GM19025 (cell line): ENCODE data around the gene SLC2A11.

ENCODE experiments used
- ATAC-seq: cut with Tn5 transposase; IDR thresholded peaks from one replicate; pipeline ENCODE4 v1.9.1; 2021; ENCODE audit warnings: mild to moderate bottlenecking, low read depth, moderate library complexity; ENCODE audit not compliant: unreplicated experiment

The SLC2A11 gene

GRCh38 chr22:23831781-23832180 is 25.9 kb upstream of the SLC2A11 start:
- no peak for ATAC-seq

GRCh38 chr22:23832226-23833016 is 25.3 kb upstream of the SLC2A11 start:
- ATAC-seq, result no peak

- no peak for ATAC-seq
These were observed 24.5 kb upstream of the SLC2A11 start for GRCh38 chr22:23833017-23833751.

- no peak for ATAC-seq
These were observed 23.8 kb upstream of the SLC2A11 start for GRCh38 chr22:23833911-23834317.

GRCh38 chr22:23834406-23834792 is 23.3 kb upstream of the SLC2A11 start:
- ATAC-seq, result no peak

GRCh38 chr22:23834793-23835483 is 22.7 kb upstream of the SLC2A11 start:
- no peak for ATAC-seq

GRCh38 chr22:23835484-23836144 is 22.1 kb upstream of the SLC2A11 start:
- no peak for ATAC-seq

GRCh38 chr22:23836281-23836680 is 21.4 kb upstream of the SLC2A11 start:
- no peak for ATAC-seq

- no peak for ATAC-seq
These were observed 20.8 kb upstream of the SLC2A11 start for GRCh38 chr22:23836692-23837495.

GRCh38 chr22:23837496-23837859 is 20.2 kb upstream of the SLC2A11 start:
- no peak for ATAC-seq

- no peak for ATAC-seq
These were observed 19.6 kb upstream of the SLC2A11 start for GRCh38 chr22:23837911-23838680.

GRCh38 chr22:23838681-23839468 is 18.8 kb upstream of the SLC2A11 start, which contains the start of gene DERL3:
Gene DERL3 (minus strand): TSS chr22:23839006. CDS start chr22:23838987, 19 bp downstream.
- ATAC-seq, result peak; percentile 83

- ATAC-seq, result no peak
These were observed 17.6 kb upstream of the SLC2A11 start for GRCh38 chr22:23840026-23840425.

GRCh38 chr22:23841292-23841691 is 16.4 kb upstream of the SLC2A11 start:
- ATAC-seq, result no peak

GRCh38 chr22:23841736-23842445 is 15.8 kb upstream of the SLC2A11 start:
- no peak for ATAC-seq

GRCh38 chr22:23842599-23842998 is 15.1 kb upstream of the SLC2A11 start:
- no peak for ATAC-seq

GRCh38 chr22:23844739-23845202 is 12.9 kb upstream of the SLC2A11 start:
- no peak for ATAC-seq
